HPDE6-E6E7 (cell line): ENCODE measurements around the gene CAPN11.

Experiments
- DNase-seq: peaks from one replicate; pipeline ENCODE4 v3.0.0; 2011; ENCODE audit warnings: missing footprints; ENCODE audit errors: extremely low spot score

The CAPN11 gene

GRCh38 chr6:44214307-44214706 lies 55.7 kb downstream of the CAPN11 start:
- no peak for DNase-seq

DNA sequence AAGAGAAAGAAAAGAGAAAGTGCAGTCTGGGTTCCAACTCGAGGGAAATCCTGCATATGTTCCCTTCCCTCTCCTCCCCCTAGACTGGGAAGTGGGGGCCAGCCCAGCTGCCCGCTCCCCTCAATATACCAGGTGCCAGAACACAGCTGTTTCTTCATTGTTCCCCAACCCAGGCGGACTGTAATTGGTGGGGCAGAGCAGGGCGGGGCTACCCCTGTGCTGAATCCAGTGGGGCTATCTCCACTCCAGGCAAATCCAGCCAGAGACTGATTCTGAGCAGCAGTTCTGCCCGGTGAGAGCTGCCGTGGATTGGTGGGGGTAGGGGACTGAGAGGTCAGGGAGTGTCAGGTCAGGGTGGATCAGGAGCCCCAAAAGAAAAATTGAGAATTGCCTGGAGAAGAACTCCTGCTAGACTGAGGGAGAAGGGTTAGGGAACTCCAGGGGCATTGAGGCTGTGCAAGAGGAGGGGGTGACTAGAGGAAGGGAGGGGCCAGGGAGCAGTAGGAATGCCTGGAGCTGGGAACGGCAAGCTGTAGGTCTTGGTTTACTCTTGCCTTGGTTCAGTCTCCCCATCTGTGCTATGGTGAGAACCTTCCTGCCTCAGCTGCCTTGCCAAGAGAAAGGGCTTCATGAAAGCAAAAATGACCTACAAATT lies 58.2 kb downstream of the CAPN11 start, which contains the start of gene MYMX:
MYMX (plus strand) TSS at position 250 of the 655 bp plus-strand sequence. CDS start 546 bp downstream, outside the sequence.
- DNase-seq = no peak

DNA sequence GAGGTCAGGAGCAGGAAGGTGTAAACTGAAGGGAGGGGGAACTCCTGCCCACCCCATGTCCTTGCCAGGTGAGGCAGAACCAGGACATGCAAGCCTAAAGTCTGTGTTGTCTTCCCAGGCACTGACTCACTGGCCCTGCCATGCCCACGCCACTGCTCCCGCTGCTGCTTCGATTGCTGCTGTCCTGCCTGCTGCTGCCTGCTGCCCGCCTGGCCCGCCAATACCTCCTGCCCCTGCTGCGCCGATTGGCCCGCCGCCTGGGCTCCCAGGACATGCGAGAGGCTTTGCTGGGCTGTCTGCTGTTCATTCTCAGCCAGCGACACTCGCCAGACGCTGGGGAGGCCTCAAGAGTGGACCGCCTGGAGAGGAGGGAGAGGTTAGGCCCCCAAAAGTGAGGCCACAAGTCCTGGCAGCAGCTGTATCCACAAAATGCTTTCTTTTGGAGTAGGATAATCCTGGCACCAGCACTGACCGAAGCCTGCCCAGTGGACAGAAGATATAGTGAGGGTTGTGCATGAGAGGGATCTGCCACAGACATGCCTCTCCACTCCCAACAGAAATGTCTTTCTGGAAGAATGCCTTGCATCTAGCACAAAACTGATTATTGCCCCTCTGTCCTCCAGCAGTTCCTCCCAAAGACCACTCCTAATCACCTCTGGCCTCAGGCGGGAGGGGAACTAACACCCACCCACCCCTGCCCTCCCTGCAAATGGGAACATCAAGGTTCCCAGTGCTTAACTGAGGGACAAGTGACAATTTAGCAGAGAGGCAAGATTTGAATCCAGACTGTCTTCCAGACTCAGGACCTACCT lies 58.9 kb downstream of the CAPN11 start:
- no peak for DNase-seq

- no peak for DNase-seq
Measured at GRCh38 chr6:44219053-44219814, 60.6 kb downstream of the CAPN11 start.

GRCh38 chr6:44219815-44220784 lies 61.5 kb downstream of the CAPN11 start:
- no peak for DNase-seq

DNA sequence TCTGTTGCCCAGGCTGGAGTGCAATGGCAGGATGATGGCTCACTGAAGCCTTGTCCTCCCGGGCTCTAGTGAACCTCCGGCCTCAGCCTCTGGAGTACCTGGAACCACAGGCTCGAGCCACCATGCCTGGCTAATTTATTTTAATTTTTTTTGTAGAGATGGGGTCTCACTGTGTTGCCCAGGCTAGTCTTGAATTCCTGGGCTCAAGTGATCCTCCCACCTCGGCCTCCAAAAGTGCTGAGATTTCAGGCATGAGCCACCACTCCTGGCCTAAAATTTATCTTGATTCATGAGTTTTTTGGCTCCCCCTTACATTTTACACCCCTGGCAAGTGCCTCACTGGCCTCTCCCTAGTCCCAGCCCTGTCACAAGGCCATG lies 62.3 kb downstream of the CAPN11 start:
- DNase-seq = no peak

GRCh38 chr6:44221291-44221960 lies 62.8 kb downstream of the CAPN11 start:
- DNase-seq = peak; percentile 82

DNA sequence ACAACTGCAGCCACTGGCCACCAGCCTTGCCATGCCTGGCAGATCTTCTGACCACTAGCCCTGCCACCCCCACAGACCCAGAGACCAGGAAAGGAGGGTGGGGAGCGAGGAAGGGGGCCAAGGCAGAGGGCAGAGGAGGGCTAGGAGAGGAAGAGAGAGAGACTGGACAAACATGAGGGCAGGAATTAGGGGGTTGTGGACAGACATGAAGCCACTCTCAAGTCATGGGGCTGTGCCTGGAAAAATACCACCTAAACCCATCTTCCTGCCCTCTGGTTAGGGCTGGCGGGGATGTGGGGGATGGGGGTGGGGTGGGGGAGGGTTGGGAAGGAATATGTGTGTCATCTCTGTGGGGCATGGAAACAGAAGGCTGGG lies 63.3 kb downstream of the CAPN11 start:
- no peak for DNase-seq

DNA sequence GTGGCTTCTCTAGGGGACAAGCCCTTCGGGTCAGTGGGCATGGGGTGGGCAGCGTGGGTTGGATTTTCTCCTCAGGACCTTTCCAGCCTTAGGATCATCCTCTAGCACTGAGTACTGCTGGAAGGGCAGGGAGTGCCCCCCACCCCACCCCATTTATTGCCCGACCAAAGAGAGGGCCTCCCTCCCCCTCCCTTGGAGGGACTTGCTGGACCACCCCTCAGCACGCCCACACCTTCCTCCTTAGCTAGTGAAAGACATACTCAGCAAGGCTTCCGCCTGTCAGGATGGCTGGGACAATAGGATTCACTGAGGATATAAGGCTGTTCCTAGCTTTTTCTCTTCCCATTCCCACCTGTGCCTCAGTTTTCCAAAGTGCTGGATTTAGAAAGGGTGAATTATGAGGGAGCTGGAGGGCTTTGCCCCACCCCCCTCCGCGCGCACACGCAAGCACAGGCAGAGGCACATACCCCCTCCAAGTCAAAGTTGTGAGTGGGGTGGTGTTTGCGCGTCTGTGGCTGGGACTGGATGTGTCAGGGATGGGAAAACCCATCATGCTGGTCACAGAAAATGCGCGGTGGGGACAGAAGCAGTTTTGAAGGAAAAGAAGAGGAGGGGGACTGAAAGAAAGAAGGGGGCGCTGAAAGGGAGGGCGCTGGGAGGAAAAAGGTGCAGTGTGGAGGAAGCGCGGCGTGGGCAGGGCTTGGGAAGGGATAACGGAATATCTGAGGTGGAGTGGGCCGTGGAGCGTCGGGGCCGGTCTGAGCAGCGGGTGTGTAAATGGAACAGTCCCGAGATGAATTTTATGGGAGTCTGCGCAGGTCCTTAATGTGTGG lies 64.1 kb downstream of the CAPN11 start:
- DNase-seq = no peak

GRCh38 chr6:44223319-44224028 lies 64.9 kb downstream of the CAPN11 start, which contains the start of gene SLC29A1:
Gene SLC29A1, plus strand, starts transcription at chr6:44223595. Its CDS starts 3,719 bp downstream, at chr6:44227314.
- DNase-seq = peak; percentile 81

GRCh38 chr6:44224029-44224964 lies 65.7 kb downstream of the CAPN11 start:
- DNase-seq = no peak

GRCh38 chr6:44224965-44225305 lies 66.3 kb downstream of the CAPN11 start:
- DNase-seq = no peak

- no peak for DNase-seq
Measured at GRCh38 chr6:44225579-44226325, 67.1 kb downstream of the CAPN11 start.

- DNase-seq = no peak
Measured at GRCh38 chr6:44226368-44227147, 67.9 kb downstream of the CAPN11 start.

DNA sequence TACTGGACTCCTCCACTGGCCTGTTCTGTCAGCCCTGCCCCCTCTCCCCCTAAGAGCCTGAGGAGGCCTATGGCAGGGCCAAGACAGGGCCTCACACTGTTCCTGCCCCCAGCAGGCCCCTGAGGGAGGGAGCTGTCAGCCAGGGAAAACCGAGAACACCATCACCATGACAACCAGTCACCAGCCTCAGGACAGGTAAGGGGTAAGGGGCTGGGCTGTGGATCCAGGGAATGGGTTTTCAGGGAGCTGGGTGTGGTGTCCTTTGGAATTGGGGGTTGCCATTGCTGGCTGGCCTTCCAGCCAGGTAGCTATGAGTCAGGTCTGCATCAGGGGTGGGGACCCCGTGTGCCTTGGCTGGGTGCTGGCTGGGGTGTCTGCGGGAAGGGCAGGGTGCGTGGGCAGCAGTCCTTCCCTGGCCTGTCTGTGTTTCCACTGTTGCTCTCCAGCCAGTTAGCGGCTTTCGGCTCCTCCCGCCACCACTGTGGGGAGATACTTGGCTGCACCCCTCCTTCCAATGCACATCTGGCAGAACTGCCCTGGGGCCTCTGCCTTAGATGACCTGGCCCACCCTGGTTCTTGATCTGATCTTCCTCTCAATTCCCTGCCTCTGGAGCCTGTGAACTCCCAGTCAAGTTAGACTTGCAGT lies 68.7 kb downstream of the CAPN11 start:
- DNase-seq = no peak

- no peak for DNase-seq
Measured at GRCh38 chr6:44228031-44228430, 69.4 kb downstream of the CAPN11 start.
